Right lobe of liver (tissue), 6 donors: Measurements from ENCODE around the gene GPR155. TPM values are rescaled to one million over a fixed set of nuclear protein-coding genes. Genes with fewer than 3 reads are reported as not detected.
"Not testable (repeated sequence)": the region's sequence is repeated elsewhere in the genome, so short reads cannot be mapped to it uniquely, and the experiment has no call there.

ENCODE experiments used
- ATAC-seq, 4 donors: fragments of 200-7000 bp; cut with Tn5 transposase; one replicate each; pipeline ENCODE4 v1.9.1; 2020; ENCODE audit warnings: mild to moderate bottlenecking in 4 of 4, moderate library complexity in 4 of 4
- DNase-seq, 3 donors: peaks; one replicate each; pipeline ENCODE4 v3.0.0-alpha.2; 2020
- H3K27ac ChIP-seq, 3 donors: fragments of 200-600 bp; one replicate each; pipeline ENCODE4 v1.8.0; 2022
- H3K27me3 ChIP-seq, 2 donors: fragments of 200-600 bp; one replicate each; pipeline ENCODE4 v1.8.0; 2022
- H3K36me3 ChIP-seq, 4 donors: fragments of 200-600 bp; sonication (generic) in 1 of 4; one replicate each; pipeline versions ENCODE4 v1.5.1 to v1.8.0; 2017 to 2022; ENCODE audit warnings: control low read depth in 1 of 4
- H3K4me1 ChIP-seq, 4 donors: fragments of 200-600 bp; sonication (generic) in 1 of 4; one replicate each; pipeline versions ENCODE4 v1.5.1 to v1.8.0; 2017 to 2022; ENCODE audit warnings: control low read depth in 1 of 4
- H3K4me3 ChIP-seq, 3 donors: fragments of 200-600 bp; one replicate each; pipeline ENCODE4 v1.8.0; 2022
- H3K9me3 ChIP-seq, 4 donors: fragments of 200-600 bp; sonication (generic) in 1 of 4; one replicate each; pipeline versions ENCODE4 v1.5.1 to v1.8.0; 2017 to 2022; ENCODE audit warnings: control low read depth in 1 of 4
- CTCF ChIP-seq, 4 donors: fragments of 200-600 bp in 3 of 4; fragments of 450-650 bp in 1 of 4; IDR thresholded peaks; one replicate each; pipeline versions ENCODE4 v1.5.1 to v1.8.0; 2016 to 2022; ENCODE audit warnings: antibody characterized with exemption in 4 of 4, mild to moderate bottlenecking in 2 of 4
- POLR2A ChIP-seq: fragments of 450-650 bp; IDR thresholded peaks from one replicate; pipeline ENCODE4 v1.6.1; 2017; ENCODE audit warnings: antibody characterized with exemption, mild to moderate bottlenecking
- WGBS: methylation state at CpG from one replicate; pipeline ENCODE4 v1.1.6; 2018; ENCODE audit warnings: low coverage, low lambda C conversion rate; ENCODE audit not compliant: insufficient coverage; ENCODE audit errors: missing lambda C conversion rate; 5-methylcytosine and 5-hydroxymethylcytosine counted together
- intact Hi-C, 2 donors: fragments of 100-400 bp; cut with DNase I; formaldehyde crosslinking; loops; one replicate each; pipeline versions ENCODE4 v1.11.2 to v1.14.1; 2022
- total RNA-seq, 6 experiments: library from RNA; depleted of rRNA in 2 of 6; stranded (reverse); fragments of >200 nt in 2 of 6; fragmentation: NEBNext Ultra II Directional in 3 of 6; extraction: Animal tissue kit (Norgen Biotek cat#: 25700) in 3 of 6; gene quantifications; one replicate each; pipeline versions ENCODE4 v1.1.0 to v1.2.4, GENCODE V29; 2016 to 2023
- donor health status: DM: no; HTN: yes; CAD: no.
- donor health status: DM: no; HTN: no; CAD: no.
- donor health status: DM: no; HTN: no; CAD: no.
- donor health status: DM: no; HTN: yes; CAD: no.
- donor health status: DM: no; HTN: yes; CAD: no.

Gene GPR155
- total RNA-seq, 6 experiments from 2014 or later: 6.5 to 11.3 (median 7.7) TPM

- Histone ChIP-seq H3K4me3 (peak overlapping the region; percentile 86 to 90 (median 86)), H3K27me3 (no peaks in the 10 kb centered on the region), H3K9me3 (no peaks in the 10 kb centered on the region), H3K4me1 (peaks cover 0 to 25% (median 8%) of the 10 kb centered on the region in 4 donors), H3K36me3 (peaks cover 0 to 12% (median 1%) of the 10 kb centered on the region in 4 donors), H3K27ac (peak overlapping the region; percentile 78 to 87 (median 78))
- ATAC-seq (peak; percentile 40 to 50 (median 46)), DNase-seq (no peak)
- intact Hi-C loops: no loop called here
- 4% methylated on average over 24 of the region's 27 CpGs for WGBS
- TF ChIP-seq CTCF (IDR thresholded peaks at IDR 0.05) (no peak), POLR2A (no peak)
Observed at GRCh38 chr2:174395969-174396630, 90.7 kb downstream of the GPR155 start.

GRCh38 chr2:174395284-174395968 lies 91.4 kb downstream of the GPR155 start, which contains the start of gene SCRN3:
Gene SCRN3, plus strand, starts transcription at chr2:174395730. Its CDS starts 2,554 bp downstream, at chr2:174398284.
- DNase-seq (peak; percentile 83 to 89 (median 89)), ATAC-seq (peak; percentile 97 to 99 (median 98))
- Histone ChIP-seq H3K27ac (peak within 1 kb of the TSS; percentile 78 to 87 (median 78)), H3K4me3 (peak within 1 kb of the TSS; percentile 86 to 90 (median 86)), H3K9me3 (no peaks in the 10 kb centered on the region), H3K4me1 (peaks cover 0 to 25% (median 8%) of the 10 kb centered on the region in 4 donors), H3K27me3 (no peaks in the 10 kb centered on the region), H3K36me3 (peaks cover 0 to 9% (median 1%) of the 10 kb centered on the region in 4 donors)
- intact Hi-C loops: no loop called here
- WGBS: 0% methylated on average over 16 of the region's 35 CpGs
- peak; percentile 32 for TF ChIP-seq POLR2A
- TF ChIP-seq CTCF (IDR thresholded peaks at IDR 0.05): peak in 1 of 4 donors; percentile 3

- H3K27me3 ChIP-seq: no peaks in the 10 kb centered on the region
- DNase-seq (no peak), ATAC-seq (no peak)
- no peak for TF ChIP-seq CTCF (IDR thresholded peaks at IDR 0.05)
- TF ChIP-seq POLR2A: no peak
- H3K4me3 ChIP-seq: no peak overlapping the region
- H3K4me1 ChIP-seq: peaks cover 0 to 25% (median 8%) of the 10 kb centered on the region in 4 donors
- peaks cover 0 to 6% (median 0%) of the 10 kb centered on the region in 4 donors for H3K36me3 ChIP-seq
- intact Hi-C loops: no loop called here
- no peaks in the 10 kb centered on the region for H3K9me3 ChIP-seq
- no peak overlapping the region for H3K27ac ChIP-seq
Observed at GRCh38 chr2:174392706-174393105, 94.1 kb downstream of the GPR155 start.

- H3K36me3 ChIP-seq: peaks cover 4 to 27% (median 7%) of the 10 kb centered on the region in 4 donors
- 97% methylated on average over 3 of the region's 3 CpGs for WGBS
Observed at GRCh38 chr2:174390303-174390702, 96.5 kb downstream of the GPR155 start.

GRCh38 chr2:174389542-174389941 lies 97.3 kb downstream of the GPR155 start:
- H3K27me3 ChIP-seq: no peaks in the 10 kb centered on the region
- intact Hi-C loops: no loop called here
- peaks cover 0 to 14% (median 7%) of the 10 kb centered on the region in 4 donors for H3K4me1 ChIP-seq
- DNase-seq: no peak
- H3K36me3 ChIP-seq: peaks cover 4 to 27% (median 8%) of the 10 kb centered on the region in 4 donors
- WGBS: 100% methylated on average over 2 of the region's 6 CpGs
- no peak overlapping the region for H3K27ac ChIP-seq
- TF ChIP-seq CTCF (IDR thresholded peaks at IDR 0.05) (no peak), POLR2A (no peak)
- ATAC-seq: no peak
- no peaks in the 10 kb centered on the region for H3K9me3 ChIP-seq
- H3K4me3 ChIP-seq: no peak overlapping the region

More at GRCh38 chr2:174390303-174390702, 96.5 kb downstream of the GPR155 start:
- H3K4me3 ChIP-seq, H3K9me3 ChIP-seq, ATAC-seq, H3K27me3 ChIP-seq, DNase-seq, H3K27ac ChIP-seq, intact Hi-C loops: not testable (repeated sequence)
- peaks cover 0 to 16% (median 8%) of the 10 kb centered on the region in 4 donors for H3K4me1 ChIP-seq

GRCh38 chr2:174388706-174389105 lies 98.1 kb downstream of the GPR155 start:
- H3K4me3 ChIP-seq, DNase-seq, intact Hi-C loops, ATAC-seq, H3K27ac ChIP-seq, H3K9me3 ChIP-seq, H3K27me3 ChIP-seq, H3K4me1 ChIP-seq: not testable (repeated sequence)
- WGBS: 94% methylated on average over 3 of the region's 3 CpGs
- peaks cover 4 to 27% (median 8%) of the 10 kb centered on the region in 4 donors for H3K36me3 ChIP-seq
